ENCODE data around the gene ZNF664.

Gene ZNF664

DNA sequence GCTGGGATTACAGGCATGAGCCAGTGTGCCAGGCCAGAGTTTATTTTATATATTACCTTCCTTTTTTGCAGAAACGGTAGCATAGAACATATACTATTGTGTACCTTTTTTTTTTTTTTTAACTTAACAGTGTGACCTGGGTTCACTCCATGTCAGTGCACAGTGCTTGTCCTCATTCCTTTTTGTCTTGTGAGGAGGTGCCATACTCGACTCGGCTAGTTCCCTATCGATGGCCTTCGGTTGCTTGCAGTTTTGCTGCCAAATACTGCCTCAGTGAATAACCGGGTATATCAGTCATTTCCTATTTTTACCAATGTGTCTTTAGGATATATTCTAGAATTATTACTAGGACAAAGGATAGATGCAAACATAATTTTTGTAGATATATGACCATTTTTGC, 36.8 kb downstream of the ZNF664 start:
- Histone ChIP-seq H3K4me3 (ENCODE audit: low read length) (no peak overlapping the region), H3K4me1 (ENCODE audit: control insufficient read depth, low read length) (peaks cover 19% of the 10 kb centered on the region), H3K9me3 (ENCODE audit: control insufficient read depth, insufficient read depth, low read length) (no peaks in the 10 kb centered on the region), H3K4me2 (ENCODE audit: low read length) (no peak overlapping the region), H3F3A (ENCODE audit: control insufficient read depth, insufficient read depth) (no peaks in the 10 kb centered on the region), H3K27ac (ENCODE audit: low read depth, low read length) (no peak overlapping the region), H3K79me2 (ENCODE audit: control insufficient read depth, low read length) (peaks cover 8% of the 10 kb centered on the region; the same call in 1 of the 2 replicates), H3K36me3 (ENCODE audit: control insufficient read depth, low read length) (peaks cover 72% of the 10 kb centered on the region), H3K9me2 (replicated peaks; ENCODE audit: control insufficient read depth, low read length) (no peaks in the 10 kb centered on the region), H4K20me1 (ENCODE audit: control insufficient read depth, insufficient read depth, low read depth, low read length) (no peaks in the 10 kb centered on the region), H3K27me3 (ENCODE audit: control insufficient read depth, low read length) (no peaks in the 10 kb centered on the region)
- no peak for TF ChIP-seq EZH2phosphoT487 (IDR thresholded peaks at IDR 0.05; ENCODE audit: borderline replicate concordance, low read length)
- TF ChIP-seq, protein P1, sequence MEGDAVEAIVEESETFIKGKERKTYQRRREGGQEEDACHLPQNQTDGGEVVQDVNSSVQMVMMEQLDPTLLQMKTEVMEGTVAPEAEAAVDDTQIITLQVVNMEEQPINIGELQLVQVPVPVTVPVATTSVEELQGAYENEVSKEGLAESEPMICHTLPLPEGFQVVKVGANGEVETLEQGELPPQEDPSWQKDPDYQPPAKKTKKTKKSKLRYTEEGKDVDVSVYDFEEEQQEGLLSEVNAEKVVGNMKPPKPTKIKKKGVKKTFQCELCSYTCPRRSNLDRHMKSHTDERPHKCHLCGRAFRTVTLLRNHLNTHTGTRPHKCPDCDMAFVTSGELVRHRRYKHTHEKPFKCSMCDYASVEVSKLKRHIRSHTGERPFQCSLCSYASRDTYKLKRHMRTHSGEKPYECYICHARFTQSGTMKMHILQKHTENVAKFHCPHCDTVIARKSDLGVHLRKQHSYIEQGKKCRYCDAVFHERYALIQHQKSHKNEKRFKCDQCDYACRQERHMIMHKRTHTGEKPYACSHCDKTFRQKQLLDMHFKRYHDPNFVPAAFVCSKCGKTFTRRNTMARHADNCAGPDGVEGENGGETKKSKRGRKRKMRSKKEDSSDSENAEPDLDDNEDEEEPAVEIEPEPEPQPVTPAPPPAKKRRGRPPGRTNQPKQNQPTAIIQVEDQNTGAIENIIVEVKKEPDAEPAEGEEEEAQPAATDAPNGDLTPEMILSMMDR (IDR thresholded peaks at IDR 0.05; ENCODE audit: low read depth, low read length, poor library complexity, severe bottlenecking) = no peak

DNA sequence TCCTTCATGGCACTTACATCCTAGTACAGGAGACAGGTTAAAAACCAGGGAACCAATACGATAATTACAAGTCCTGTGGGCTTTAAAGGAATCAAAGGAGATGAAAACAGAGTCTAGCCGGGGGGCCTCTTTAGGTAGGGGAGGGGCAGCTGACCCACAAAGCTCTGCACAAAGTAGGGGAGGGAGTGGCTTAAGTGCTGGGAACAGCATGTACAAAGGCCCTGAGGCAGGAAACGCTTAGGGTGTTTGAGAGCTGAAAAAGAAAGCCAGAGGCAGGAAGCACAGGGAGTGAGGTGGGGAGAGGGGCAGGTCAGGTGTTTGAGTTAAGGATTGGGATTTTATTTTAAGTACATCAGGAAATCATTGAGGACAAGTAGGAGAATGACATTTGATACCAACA, 37.7 kb downstream of the ZNF664 start:
- Histone ChIP-seq H3K4me2 (ENCODE audit: low read length) (no peak overlapping the region), H3K4me1 (ENCODE audit: control insufficient read depth, low read length) (peaks cover 12% of the 10 kb centered on the region), H3K9me3 (ENCODE audit: control insufficient read depth, insufficient read depth, low read length) (no peaks in the 10 kb centered on the region), H3K9me2 (replicated peaks; ENCODE audit: control insufficient read depth, low read length) (no peaks in the 10 kb centered on the region), H3K27me3 (ENCODE audit: control insufficient read depth, low read length) (no peaks in the 10 kb centered on the region), H3K27ac (ENCODE audit: low read depth, low read length) (no peak overlapping the region), H3K4me3 (ENCODE audit: low read length) (no peak overlapping the region), H3K79me2 (ENCODE audit: control insufficient read depth, low read length) (peaks cover 5% of the 10 kb centered on the region; the same call in 1 of the 2 replicates), H3K36me3 (ENCODE audit: control insufficient read depth, low read length) (peaks cover 66% of the 10 kb centered on the region), H3F3A (ENCODE audit: control insufficient read depth, insufficient read depth) (no peaks in the 10 kb centered on the region), H4K20me1 (ENCODE audit: control insufficient read depth, insufficient read depth, low read depth, low read length) (no peaks in the 10 kb centered on the region)
- TF ChIP-seq EZH2phosphoT487 (IDR thresholded peaks at IDR 0.05; ENCODE audit: borderline replicate concordance, low read length) = no peak
- TF ChIP-seq, protein P1 (IDR thresholded peaks at IDR 0.05; ENCODE audit: low read depth, low read length, poor library complexity, severe bottlenecking) = no peak

DNA sequence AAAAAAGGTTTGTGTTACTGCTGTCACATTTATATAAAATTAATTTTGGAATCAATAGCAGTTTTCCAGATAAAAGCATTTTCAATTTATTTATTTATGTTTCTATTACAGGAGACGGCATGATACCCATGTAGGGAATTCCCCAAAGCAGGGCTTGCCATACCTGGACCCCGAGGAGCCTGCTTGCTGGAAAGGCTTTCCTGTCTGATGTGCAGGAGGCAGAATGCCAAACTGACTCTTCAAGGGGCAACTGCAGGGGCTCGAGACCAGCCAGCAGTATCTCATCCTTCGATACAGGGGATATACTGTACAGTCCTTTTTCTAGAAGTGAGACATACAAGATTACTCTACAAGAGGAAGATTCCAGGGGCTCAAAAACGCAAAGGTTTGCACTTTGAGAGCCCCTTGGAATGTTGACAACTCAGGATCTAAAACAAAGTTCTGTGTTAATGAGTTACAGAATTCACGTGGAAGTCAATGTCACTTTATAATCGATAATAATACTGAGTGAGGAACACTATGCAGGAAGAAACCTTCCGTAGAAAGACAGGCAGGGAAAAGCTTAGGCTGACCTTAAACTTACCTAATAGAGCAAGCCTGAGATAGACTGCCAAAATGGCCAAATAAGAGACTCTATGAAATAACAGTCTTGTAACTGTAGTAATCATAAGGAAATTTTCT, 38.6 kb downstream of the ZNF664 start:
- Histone ChIP-seq H3K36me3 (ENCODE audit: control insufficient read depth, low read length) (peaks cover 62% of the 10 kb centered on the region), H3K27ac (ENCODE audit: low read depth, low read length) (no peak overlapping the region), H3K4me2 (ENCODE audit: low read length) (no peak overlapping the region), H3K27me3 (ENCODE audit: control insufficient read depth, low read length) (no peaks in the 10 kb centered on the region), H3F3A (ENCODE audit: control insufficient read depth, insufficient read depth) (peaks cover 3% of the 10 kb centered on the region; the same call in 1 of the 2 replicates), H3K9me3 (ENCODE audit: control insufficient read depth, insufficient read depth, low read length) (no peaks in the 10 kb centered on the region), H3K9me2 (replicated peaks; ENCODE audit: control insufficient read depth, low read length) (no peaks in the 10 kb centered on the region), H3K79me2 (ENCODE audit: control insufficient read depth, low read length) (peaks cover 3% of the 10 kb centered on the region; the same call in 1 of the 2 replicates), H3K4me1 (ENCODE audit: control insufficient read depth, low read length) (peaks cover 3% of the 10 kb centered on the region), H3K4me3 (ENCODE audit: low read length) (no peak overlapping the region), H4K20me1 (ENCODE audit: control insufficient read depth, insufficient read depth, low read depth, low read length) (no peaks in the 10 kb centered on the region)
- TF ChIP-seq, protein P1 (IDR thresholded peaks at IDR 0.05; ENCODE audit: low read depth, low read length, poor library complexity, severe bottlenecking) = no peak
- TF ChIP-seq EZH2phosphoT487 (IDR thresholded peaks at IDR 0.05; ENCODE audit: borderline replicate concordance, low read length) = no peak

All from DOHH2 (cell line).